Activated CD8-positive, alpha-beta T cell treated with anti-CD3 and anti-CD28 coated beads for 36 hours (primary cell): Measurements from ENCODE around the gene FCER1G. TPM values are rescaled to one million over a fixed set of nuclear protein-coding genes. Genes with fewer than 3 reads are reported as not detected.

Source experiments
- ATAC-seq: fragments of 200-7000 bp; cut with Tn5 transposase; one replicate; pipeline ENCODE4 v1.10.0; 2021; ENCODE audit warnings: mild to moderate bottlenecking, moderate library complexity
- CTCF ChIA-PET: fragments of 350-600 bp; sonication (Branson Sonifier 250); formaldehyde crosslinking; loops from one replicate; lab custom pipeline; 2021; ENCODE audit warnings: antibody characterized with exemption; lab: Charles Lee
- POLR2A ChIA-PET: fragments of 350-600 bp; sonication (Branson Sonifier 250); formaldehyde crosslinking; loops from one replicate; lab custom pipeline; 2021; ENCODE audit warnings: antibody characterized with exemption; lab: Charles Lee
- DNase-seq: peaks from one replicate; pipeline ENCODE4 v3.0.0-alpha.2; 2020
- H3K27ac Mint-ChIP-seq: one replicate; pipeline ENCODE4 v1.8.0; 2021; ENCODE audit warnings: mild to moderate bottlenecking, mixed read lengths
- H3K27me3 Mint-ChIP-seq: one replicate; pipeline ENCODE4 v1.8.0; 2021; ENCODE audit warnings: mixed read lengths
- H3K36me3 Mint-ChIP-seq: one replicate; pipeline ENCODE4 v1.8.0; 2021; ENCODE audit warnings: low read depth, mixed read lengths
- H3K4me1 Mint-ChIP-seq: one replicate; pipeline ENCODE4 v1.8.0; 2021; ENCODE audit warnings: low read depth, mixed read lengths
- H3K4me3 Mint-ChIP-seq: one replicate; pipeline ENCODE4 v1.8.0; 2021; ENCODE audit warnings: mild to moderate bottlenecking, moderate library complexity, mixed read lengths
- H3K9me3 Mint-ChIP-seq: one replicate; pipeline ENCODE4 v1.8.0; 2021; ENCODE audit warnings: mixed read lengths
- CTCF ChIP-seq: fragments of 200-600 bp; IDR thresholded peaks from one replicate; pipeline ENCODE4 v1.8.0; 2022; ENCODE audit warnings: antibody characterized with exemption, mild to moderate bottlenecking
- intact Hi-C: fragments of 100-400 bp; cut with micrococcal nuclease; formaldehyde crosslinking; loops from one replicate; pipeline ENCODE4 v1.10.0; 2022
- total RNA-seq, 2 experiments: library from RNA; stranded (reverse); gene quantifications; one replicate each; pipeline ENCODE4 v1.2.3, GENCODE V29; 2021

Gene FCER1G
- total RNA-seq, 2 experiments from 2014 or later, result 0.60 to 0.81 TPM

- H3K4me3 Mint-ChIP-seq, result peak overlapping the region; percentile 89
- H3K27me3 Mint-ChIP-seq, result no peaks in the 10 kb centered on the region
- TF ChIP-seq CTCF, result no peak
- DNase-seq, result no peak
- H3K27ac Mint-ChIP-seq, result peak overlapping the region; percentile 96
- CTCF ChIA-PET, result interaction anchor here (0.6 to 18.7 kb wide), 9 partner anchors 9 to 181 kb away, joined by 3 to 306 read pairs (median 8); partner anchors contain the start of genes APOA2, PPOX and TOMM40L
- H3K4me1 Mint-ChIP-seq, result peaks cover 50% of the 10 kb centered on the region
- H3K36me3 Mint-ChIP-seq, result peaks cover 30% of the 10 kb centered on the region
- POLR2A ChIA-PET, result interaction anchor here (0.8 to 6.3 kb wide), 21 partner anchors 9 to 190 kb away, joined by 3 to 82 read pairs (median 5); partner anchors contain the start of genes APOA2, B4GALT3, FCER1G and TOMM40L
- intact Hi-C loops, result no loop called here
- H3K9me3 Mint-ChIP-seq, result no peaks in the 10 kb centered on the region
- no peak for ATAC-seq
Measured at GRCh38 chr1:161200992-161201835, 13.9 kb upstream of the FCER1G start.

- H3K4me3 Mint-ChIP-seq, result peak within 1 kb of the TSS; percentile 89
- H3K9me3 Mint-ChIP-seq, result no peaks in the 10 kb centered on the region
- H3K27ac Mint-ChIP-seq, result peak within 1 kb of the TSS; percentile 96
- DNase-seq (peak; percentile 99), ATAC-seq (peak; percentile 97)
- TF ChIP-seq CTCF, result no peak
- CTCF ChIA-PET, result interaction anchor here (0.6 to 18.7 kb wide), 11 partner anchors 9 to 181 kb away, joined by 3 to 306 read pairs (median 8); partner anchors contain the start of genes APOA2, PPOX and TOMM40L
- H3K4me1 Mint-ChIP-seq, result peaks cover 57% of the 10 kb centered on the region
- intact Hi-C loops, result no loop called here
- H3K27me3 Mint-ChIP-seq, result no peaks in the 10 kb centered on the region
- POLR2A ChIA-PET, result interaction anchor here (0.7 to 6.3 kb wide), 22 partner anchors 9 to 189 kb away, joined by 3 to 82 read pairs (median 5); partner anchors contain the start of genes APOA2, B4GALT3, FCER1G and TOMM40L
- peaks cover 34% of the 10 kb centered on the region for H3K36me3 Mint-ChIP-seq
Measured at GRCh38 chr1:161201836-161202712, 13.0 kb upstream of the FCER1G start, which contains the start of gene NDUFS2. Gene NDUFS2, plus strand, starts transcription at chr1:161202367. Its CDS starts 19 bp downstream, at chr1:161202386.

GRCh38 chr1:161206411-161207140 lies 8.5 kb upstream of the FCER1G start:
- no peaks in the 10 kb centered on the region for H3K9me3 Mint-ChIP-seq
- TF ChIP-seq CTCF, result no peak
- DNase-seq (no peak), ATAC-seq (no peak)
- no peak overlapping the region for H3K27ac Mint-ChIP-seq
- no peak overlapping the region for H3K4me3 Mint-ChIP-seq
- intact Hi-C loops, result no loop called here
- H3K36me3 Mint-ChIP-seq, result peaks cover 57% of the 10 kb centered on the region
- CTCF ChIA-PET, result interaction anchor here (1.5 to 18.7 kb wide), 5 partner anchors 14 to 176 kb away, joined by 4 to 306 read pairs (median 12); partner anchors contain the start of genes APOA2, PPOX and TOMM40L
- POLR2A ChIA-PET, result interaction anchor here (0.9 to 1.5 kb wide), 3 partner anchors 11 to 15 kb away, joined by 3 to 4 read pairs (median 4); no protein-coding TSS in a partner anchor
- H3K4me1 Mint-ChIP-seq, result peaks cover 45% of the 10 kb centered on the region
- no peaks in the 10 kb centered on the region for H3K27me3 Mint-ChIP-seq

- ChIA-PET POLR2A (interaction anchor here (0.9 to 1.5 kb wide), 3 partner anchors 10 to 15 kb away, joined by 3 to 4 read pairs (median 4); no protein-coding TSS in a partner anchor), CTCF (interaction anchor here (2.9 to 18.7 kb wide), 3 partner anchors 15 to 176 kb away, joined by 12 to 306 read pairs (median 49); partner anchors contain the start of genes APOA2 and TOMM40L)
- Mint-ChIP-seq H3K9me3 (no peaks in the 10 kb centered on the region), H3K36me3 (peaks cover 63% of the 10 kb centered on the region), H3K27ac (no peak overlapping the region), H3K4me3 (no peak overlapping the region), H3K27me3 (no peaks in the 10 kb centered on the region), H3K4me1 (peaks cover 43% of the 10 kb centered on the region)
- ATAC-seq (no peak), DNase-seq (no peak)
- intact Hi-C loops, result no loop called here
- TF ChIP-seq CTCF, result no peak
Measured at GRCh38 chr1:161207173-161207572, 7.9 kb upstream of the FCER1G start.
